OCI-LY7 (cell line): ENCODE data around the gene PIK3R1. TPM values are rescaled to one million over a fixed set of nuclear protein-coding genes. Genes with fewer than 3 reads are reported as not detected.

ENCODE experiments used
- BruUV-seq: library from RNA; stranded (reverse); fragments of 400-500 nt; replicated peaks from 2 replicates; lab custom pipeline; 2021; lab: Mats Ljungman, UMichigan
- CTCF ChIA-PET: fragments of 300-600 bp; sonication (Branson Sonifier 250); formaldehyde crosslinking; loops from one replicate; lab custom pipeline; 2022; ENCODE audit warnings: antibody characterized with exemption; ENCODE audit not compliant: unreplicated experiment; lab: Charles Lee
- POLR2A ChIA-PET: fragments of 300-600 bp; sonication (Branson Sonifier 250); formaldehyde crosslinking; loops from one replicate; lab custom pipeline; 2022; ENCODE audit warnings: antibody characterized with exemption; lab: Charles Lee
- DNase-seq: peaks from one replicate; pipeline ENCODE4 v3.0.0-alpha.2; 2015; ENCODE audit warnings: low spot score
- H2AFZ ChIP-seq: fragments of 200-600 bp; sonication (generic), shearing (Covaris generic); 2 replicates; pipeline ENCODE4 v1.6.1; 2014; ENCODE audit warnings: mild to moderate bottlenecking, antibody characterized with exemption, low read length, moderate library complexity
- H3K27ac ChIP-seq: fragments of 200-600 bp; sonication (generic); 2 replicates; pipeline ENCODE4 v1.5.1; 2014; ENCODE audit warnings: mixed run types, low read depth, mild to moderate bottlenecking, moderate library complexity, low read length, inconsistent platforms; ENCODE audit not compliant: poor library complexity, severe bottlenecking
- H3K36me3 ChIP-seq: fragments of 200-600 bp; sonication (generic); 2 replicates; pipeline ENCODE4 v1.6.1; 2014; ENCODE audit warnings: mild to moderate bottlenecking, antibody characterized with exemption, low read length, moderate library complexity, mixed read lengths; ENCODE audit not compliant: insufficient read depth
- H3K4me1 ChIP-seq: fragments of 200-600 bp; sonication (generic); 2 replicates; pipeline ENCODE4 v1.5.1; 2014; ENCODE audit warnings: mild to moderate bottlenecking, low read length; ENCODE audit not compliant: insufficient read depth, poor library complexity, severe bottlenecking
- H3K4me2 ChIP-seq: fragments of 200-600 bp; sonication (generic); 2 replicates; pipeline ENCODE4 v1.6.1; 2014; ENCODE audit warnings: mild to moderate bottlenecking, low read length
- H3K4me3 ChIP-seq: fragments of 200-600 bp; sonication (generic); 2 replicates; pipeline ENCODE4 v1.5.1; 2014; ENCODE audit warnings: mild to moderate bottlenecking, low read depth, low read length; ENCODE audit not compliant: poor library complexity, severe bottlenecking
- H3K79me2 ChIP-seq: fragments of 200-600 bp; sonication (generic); 2 replicates; pipeline ENCODE4 v1.6.1; 2016; ENCODE audit warnings: low read depth, mild to moderate bottlenecking, low read length, moderate library complexity, mixed read lengths; ENCODE audit not compliant: insufficient read depth
- H3K9me2 ChIP-seq: fragments of 200-600 bp; sonication (generic); 2 replicates; pipeline ENCODE4 v1.6.1; 2016; ENCODE audit warnings: mild to moderate bottlenecking, low read length, mixed read lengths; ENCODE audit not compliant: insufficient read depth
- H3K9me3 ChIP-seq: fragments of 200-600 bp; sonication (generic); 2 replicates; pipeline ENCODE4 v1.6.1; 2014; ENCODE audit warnings: mild to moderate bottlenecking, mixed run types, low read length, mixed read lengths
- H4K20me1 ChIP-seq: fragments of 200-600 bp; sonication (generic); 2 replicates; pipeline ENCODE4 v1.6.1; 2014; ENCODE audit warnings: mild to moderate bottlenecking, antibody characterized with exemption, low read length, moderate library complexity, mixed read lengths; ENCODE audit not compliant: insufficient read depth
- CTCF ChIP-seq: fragments of 200-600 bp; sonication (generic); conservative IDR thresholded peaks from 2 replicates; pipeline ENCODE4 v1.5.1; 2014; ENCODE audit warnings: mild to moderate bottlenecking, antibody characterized with exemption, low read length, moderate library complexity, mixed read lengths
- EZH2phosphoT487 ChIP-seq: fragments of 200-600 bp; sonication (generic); IDR thresholded peaks from 2 replicates; pipeline ENCODE4 v1.6.1; 2018; ENCODE audit warnings: low read depth, borderline replicate concordance, mild to moderate bottlenecking, mixed run types, antibody characterized with exemption, low read length, moderate library complexity, mixed read lengths
- intact Hi-C: fragments of 100-400 bp; cut with micrococcal nuclease; formaldehyde crosslinking; loops from one replicate; pipeline ENCODE4 v1.10.0; 2022; ENCODE audit not compliant: unreplicated experiment
- total RNA-seq, 2 experiments: library from RNA; depleted of rRNA in 1 of 2; stranded (reverse); fragments of >200 nt in 1 of 2; shearing (Covaris generic) in 1 of 2; gene quantifications; 2 replicates each; pipeline ENCODE4 v1.2.3, GENCODE V29; 2014 to 2022

PIK3R1 gene
- total RNA-seq, 2 experiments from 2014 or later = 15.8 to 43.4 TPM

GRCh38 chr5:68245319-68245718, 29.8 kb downstream of the PIK3R1 start:
- peaks cover 48% of the 10 kb centered on the region; the same call in 1 of the 2 replicates for H3K79me2 ChIP-seq
- H3K27ac ChIP-seq = no peak overlapping the region
- TF ChIP-seq CTCF (no peak), EZH2phosphoT487 (no peak)
- ChIA-PET CTCF (no interaction called here), POLR2A (interaction anchor here (0.7 kb wide), 1 partner anchor 275 kb away, joined by 4 read pairs; no protein-coding TSS in a partner anchor)
- no peak overlapping the region for H3K4me3 ChIP-seq
- no peak overlapping the region for H2AFZ ChIP-seq
- intact Hi-C loops = no loop called here
- no peak overlapping the region for H3K4me2 ChIP-seq
- BruUV-seq = no TSS peak
- peaks cover 3% of the 10 kb centered on the region for H3K4me1 ChIP-seq
- H3K9me2 ChIP-seq = no peaks in the 10 kb centered on the region
- peaks cover 10% of the 10 kb centered on the region; the same call in 1 of the 2 replicates for H4K20me1 ChIP-seq
- DNase-seq = no peak
- no peaks in the 10 kb centered on the region for H3K9me3 ChIP-seq
- peaks cover 8% of the 10 kb centered on the region; the same call in 1 of the 2 replicates for H3K36me3 ChIP-seq

GRCh38 chr5:68246802-68247201, 31.2 kb downstream of the PIK3R1 start:
- CTCF ChIA-PET = no interaction called here
- peaks cover 9% of the 10 kb centered on the region; the same call in 1 of the 2 replicates for H4K20me1 ChIP-seq
- H3K9me2 ChIP-seq = no peaks in the 10 kb centered on the region
- peaks cover 34% of the 10 kb centered on the region; the same call in 1 of the 2 replicates for H3K79me2 ChIP-seq
- intact Hi-C loops = no loop called here
- no peak overlapping the region for H3K27ac ChIP-seq
- BruUV-seq = no TSS peak
- POLR2A ChIA-PET = interaction anchor here (1.0 kb wide), 1 partner anchor 25 kb away, joined by 4 read pairs; no protein-coding TSS in a partner anchor
- H2AFZ ChIP-seq = no peak overlapping the region
- H3K36me3 ChIP-seq = peaks cover 8% of the 10 kb centered on the region; the same call in 1 of the 2 replicates
- no peak overlapping the region for H3K4me2 ChIP-seq
- H3K9me3 ChIP-seq = no peaks in the 10 kb centered on the region
- no peak overlapping the region for H3K4me3 ChIP-seq
- TF ChIP-seq CTCF (peak; percentile 56; the same call in 1 of the 2 replicates), EZH2phosphoT487 (no peak)
- H3K4me1 ChIP-seq = no peaks in the 10 kb centered on the region
- peak; percentile 6 for DNase-seq

GRCh38 chr5:68247627-68248026, 32.1 kb downstream of the PIK3R1 start:
- Histone ChIP-seq H3K79me2 (peaks cover 35% of the 10 kb centered on the region; the same call in 1 of the 2 replicates), H3K9me2 (no peaks in the 10 kb centered on the region), H3K4me2 (no peak overlapping the region), H3K36me3 (peaks cover 5% of the 10 kb centered on the region; the same call in 1 of the 2 replicates), H2AFZ (no peak overlapping the region), H4K20me1 (peaks cover 17% of the 10 kb centered on the region; the same call in 1 of the 2 replicates), H3K4me1 (no peaks in the 10 kb centered on the region), H3K27ac (no peak overlapping the region), H3K4me3 (no peak overlapping the region), H3K9me3 (no peaks in the 10 kb centered on the region)
- intact Hi-C loops = no loop called here
- ChIA-PET CTCF (no interaction called here), POLR2A (no interaction called here)
- no peak for TF ChIP-seq CTCF
- DNase-seq = no peak
- no TSS peak for BruUV-seq
